ENCODE results near the gene CDT1. TPM values are rescaled to one million over a fixed set of nuclear protein-coding genes. Genes with fewer than 3 reads are reported as not detected.

CDT1 gene
- total and polyA plus RNA-seq, 10 of the 15 experiments (the other 5 are each of a cell fraction or from before 2014, with no cell fraction given), result 0.50 to 87.6 (median 8.8) TPM

DNA sequence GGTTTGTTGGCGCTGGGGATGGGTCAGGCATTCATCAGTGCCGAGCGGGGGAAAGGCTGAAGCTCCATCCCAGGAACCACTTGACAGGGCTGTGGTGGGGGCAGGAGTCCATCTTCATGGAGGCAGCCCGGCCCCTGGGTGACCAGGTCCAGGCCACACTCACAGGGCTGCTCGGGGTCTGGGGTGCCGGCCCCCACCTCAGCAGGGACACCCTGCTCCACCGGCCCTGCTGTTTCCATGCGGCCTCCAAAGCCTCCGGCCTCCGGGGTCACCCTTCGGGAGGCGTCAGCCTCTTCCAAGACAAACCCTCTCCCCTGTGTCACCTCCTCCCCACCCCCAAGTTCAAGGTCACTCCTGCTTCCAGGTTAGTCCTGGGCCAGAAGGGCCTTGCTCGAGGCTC, 31.1 kb downstream of the CDT1 start:
- Histone ChIP-seq H3K4me1 (ENCODE audit: control insufficient read depth, insufficient read depth, low read length) (no peaks in the 10 kb centered on the region), H4K20me1 (ENCODE audit: control insufficient read depth, insufficient read depth) (no peaks in the 10 kb centered on the region), H3K4me2 (ENCODE audit: control insufficient read depth, insufficient read depth) (no peak overlapping the region), H3K9ac (ENCODE audit: control insufficient read depth, insufficient read depth, low read length) (no peak overlapping the region), H3K27me3 (replicated peaks in 1 of 2; ENCODE audit: control insufficient read depth in 2 of 2, insufficient read depth in 2 of 2, low read length in 1 of 2) (no peaks in the 10 kb centered on the region), H3K4me3 (no peak overlapping the region), H3K36me3 (ENCODE audit: control insufficient read depth in 2 of 2, insufficient read depth in 2 of 2, low read length in 1 of 2) (no peaks in the 10 kb centered on the region; a peak in 1 of 4 replicates), H3K9me3 (replicated peaks; ENCODE audit: control insufficient read depth, insufficient read depth, low read length) (no peaks in the 10 kb centered on the region), H3K79me2 (ENCODE audit: control insufficient read depth, insufficient read depth, low read length) (no peaks in the 10 kb centered on the region), H3K27ac (ENCODE audit: control insufficient read depth, insufficient read depth) (no peak overlapping the region), H2AFZ (ENCODE audit: control insufficient read depth, low read depth, low read length) (no peak overlapping the region)
- DNase-seq (ENCODE audit: low read depth, low spot score), result no peak
- ChIA-PET CTCF (no interaction called here), RAD21 (ENCODE audit: unreplicated experiment) (no interaction called here), SMC1A (ENCODE audit: uncharacterized antibody, unreplicated experiment) (no interaction called here), POLR2A (no interaction called here)
- ATAC-seq, result no peak
- TF ChIP-seq, protein P1, sequence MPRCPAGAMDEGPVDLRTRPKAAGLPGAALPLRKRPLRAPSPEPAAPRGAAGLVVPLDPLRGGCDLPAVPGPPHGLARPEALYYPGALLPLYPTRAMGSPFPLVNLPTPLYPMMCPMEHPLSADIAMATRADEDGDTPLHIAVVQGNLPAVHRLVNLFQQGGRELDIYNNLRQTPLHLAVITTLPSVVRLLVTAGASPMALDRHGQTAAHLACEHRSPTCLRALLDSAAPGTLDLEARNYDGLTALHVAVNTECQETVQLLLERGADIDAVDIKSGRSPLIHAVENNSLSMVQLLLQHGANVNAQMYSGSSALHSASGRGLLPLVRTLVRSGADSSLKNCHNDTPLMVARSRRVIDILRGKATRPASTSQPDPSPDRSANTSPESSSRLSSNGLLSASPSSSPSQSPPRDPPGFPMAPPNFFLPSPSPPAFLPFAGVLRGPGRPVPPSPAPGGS (IDR thresholded peaks at IDR 0.05; ENCODE audit: borderline replicate concordance, insufficient read depth, low read depth, low read length, poor library complexity, severe bottlenecking), result no peak
- no peak for TF ChIP-seq ETV6 (conservative IDR thresholded peaks at IDR 0.05 in 1 of 2, IDR thresholded peaks at IDR 0.05 in 1 of 2; ENCODE audit: borderline replicate concordance in 1 of 2, low read depth in 1 of 2)
- TF ChIP-seq YY1 (IDR thresholded peaks at IDR 0.05; ENCODE audit: low read depth, low read length), result no peak
- TF ChIP-seq BHLHE40 (IDR thresholded peaks at IDR 0.05; ENCODE audit: borderline replicate concordance in 1 of 2, low read depth in 2 of 2, low read length in 1 of 2), result no peak
- TF ChIP-seq CREB1 (IDR thresholded peaks at IDR 0.05; ENCODE audit: low read depth), result no peak
- no peak for TF ChIP-seq HCFC1 (IDR thresholded peaks at IDR 0.05; ENCODE audit: low read length)
- TF ChIP-seq SMAD1 (IDR thresholded peaks at IDR 0.05; ENCODE audit: low read depth, partially characterized antibody), result no peak
- no peak for TF ChIP-seq ESRRA (IDR thresholded peaks at IDR 0.05; ENCODE audit: low read length)
- TF ChIP-seq NRF1 (conservative IDR thresholded peaks at IDR 0.05; ENCODE audit: low read depth, low read length), result no peak
- TF ChIP-seq PML (IDR thresholded peaks at IDR 0.05; ENCODE audit: low read length), result no peak
- TF ChIP-seq, protein P2, sequence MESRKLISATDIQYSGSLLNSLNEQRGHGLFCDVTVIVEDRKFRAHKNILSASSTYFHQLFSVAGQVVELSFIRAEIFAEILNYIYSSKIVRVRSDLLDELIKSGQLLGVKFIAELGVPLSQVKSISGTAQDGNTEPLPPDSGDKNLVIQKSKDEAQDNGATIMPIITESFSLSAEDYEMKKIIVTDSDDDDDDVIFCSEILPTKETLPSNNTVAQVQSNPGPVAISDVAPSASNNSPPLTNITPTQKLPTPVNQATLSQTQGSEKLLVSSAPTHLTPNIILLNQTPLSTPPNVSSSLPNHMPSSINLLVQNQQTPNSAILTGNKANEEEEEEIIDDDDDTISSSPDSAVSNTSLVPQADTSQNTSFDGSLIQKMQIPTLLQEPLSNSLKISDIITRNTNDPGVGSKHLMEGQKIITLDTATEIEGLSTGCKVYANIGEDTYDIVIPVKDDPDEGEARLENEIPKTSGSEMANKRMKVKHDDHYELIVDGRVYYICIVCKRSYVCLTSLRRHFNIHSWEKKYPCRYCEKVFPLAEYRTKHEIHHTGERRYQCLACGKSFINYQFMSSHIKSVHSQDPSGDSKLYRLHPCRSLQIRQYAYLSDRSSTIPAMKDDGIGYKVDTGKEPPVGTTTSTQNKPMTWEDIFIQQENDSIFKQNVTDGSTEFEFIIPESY (IDR thresholded peaks at IDR 0.05), result no peak
- TF ChIP-seq DPF2 (IDR thresholded peaks at IDR 0.05), result no peak
- TF ChIP-seq HDAC2 (IDR thresholded peaks at IDR 0.05), result no peak
- intact Hi-C loops (cut with micrococcal nuclease; ENCODE audit: unreplicated experiment), result no loop called here
- no peak for FAIRE-seq
- in situ Hi-C loops (cut with MboI), result no loop called here
- BruUV-seq (replicated peaks), result no TSS peak
- 93% methylated on average over 13 of the region's 13 CpGs for WGBS (ENCODE audit: insufficient coverage, insufficient replicate concordance, low lambda C conversion rate, missing lambda C conversion rate)
